ENCODE results near the gene C22orf15. TPM values are rescaled to one million over a fixed set of nuclear protein-coding genes. Genes with fewer than 3 reads are reported as not detected.

Gene C22orf15
- total RNA-seq, 1 donor, result 0.18 TPM

- DNase-seq (ENCODE audit: low read depth), result peak; percentile 69
- no peak overlapping the region for H3K4me3 ChIP-seq (ENCODE audit: low read depth, low read length)
- TF ChIP-seq, protein P1, sequence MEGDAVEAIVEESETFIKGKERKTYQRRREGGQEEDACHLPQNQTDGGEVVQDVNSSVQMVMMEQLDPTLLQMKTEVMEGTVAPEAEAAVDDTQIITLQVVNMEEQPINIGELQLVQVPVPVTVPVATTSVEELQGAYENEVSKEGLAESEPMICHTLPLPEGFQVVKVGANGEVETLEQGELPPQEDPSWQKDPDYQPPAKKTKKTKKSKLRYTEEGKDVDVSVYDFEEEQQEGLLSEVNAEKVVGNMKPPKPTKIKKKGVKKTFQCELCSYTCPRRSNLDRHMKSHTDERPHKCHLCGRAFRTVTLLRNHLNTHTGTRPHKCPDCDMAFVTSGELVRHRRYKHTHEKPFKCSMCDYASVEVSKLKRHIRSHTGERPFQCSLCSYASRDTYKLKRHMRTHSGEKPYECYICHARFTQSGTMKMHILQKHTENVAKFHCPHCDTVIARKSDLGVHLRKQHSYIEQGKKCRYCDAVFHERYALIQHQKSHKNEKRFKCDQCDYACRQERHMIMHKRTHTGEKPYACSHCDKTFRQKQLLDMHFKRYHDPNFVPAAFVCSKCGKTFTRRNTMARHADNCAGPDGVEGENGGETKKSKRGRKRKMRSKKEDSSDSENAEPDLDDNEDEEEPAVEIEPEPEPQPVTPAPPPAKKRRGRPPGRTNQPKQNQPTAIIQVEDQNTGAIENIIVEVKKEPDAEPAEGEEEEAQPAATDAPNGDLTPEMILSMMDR (IDR thresholded peaks at IDR 0.05; ENCODE audit: insufficient read depth, low read length), result no peak
Measured at GRCh38 chr22:23781511-23782183, 18.9 kb downstream of the C22orf15 start.

- no peak for DNase-seq (ENCODE audit: low read depth)
- TF ChIP-seq, protein P1 (IDR thresholded peaks at IDR 0.05; ENCODE audit: insufficient read depth, low read length), result no peak
- no peak overlapping the region for H3K4me3 ChIP-seq (ENCODE audit: low read depth, low read length)
Measured at GRCh38 chr22:23782252-23782651, 19.5 kb downstream of the C22orf15 start.

GRCh38 chr22:23782703-23783102 is 19.9 kb downstream of the C22orf15 start:
- TF ChIP-seq, protein P1 (IDR thresholded peaks at IDR 0.05; ENCODE audit: insufficient read depth, low read length), result no peak
- no peak for DNase-seq (ENCODE audit: low read depth)

GRCh38 chr22:23783265-23784150 is 20.7 kb downstream of the C22orf15 start:
- TF ChIP-seq, protein P1 (IDR thresholded peaks at IDR 0.05; ENCODE audit: insufficient read depth, low read length), result no peak
- H3K4me3 ChIP-seq (ENCODE audit: low read depth, low read length), result no peak overlapping the region
- no peak for DNase-seq (ENCODE audit: low read depth)

More at GRCh38 chr22:23782703-23783102, 19.9 kb downstream of the C22orf15 start:
- H3K4me3 ChIP-seq (ENCODE audit: low read depth, low read length), result no peak overlapping the region

DNA sequence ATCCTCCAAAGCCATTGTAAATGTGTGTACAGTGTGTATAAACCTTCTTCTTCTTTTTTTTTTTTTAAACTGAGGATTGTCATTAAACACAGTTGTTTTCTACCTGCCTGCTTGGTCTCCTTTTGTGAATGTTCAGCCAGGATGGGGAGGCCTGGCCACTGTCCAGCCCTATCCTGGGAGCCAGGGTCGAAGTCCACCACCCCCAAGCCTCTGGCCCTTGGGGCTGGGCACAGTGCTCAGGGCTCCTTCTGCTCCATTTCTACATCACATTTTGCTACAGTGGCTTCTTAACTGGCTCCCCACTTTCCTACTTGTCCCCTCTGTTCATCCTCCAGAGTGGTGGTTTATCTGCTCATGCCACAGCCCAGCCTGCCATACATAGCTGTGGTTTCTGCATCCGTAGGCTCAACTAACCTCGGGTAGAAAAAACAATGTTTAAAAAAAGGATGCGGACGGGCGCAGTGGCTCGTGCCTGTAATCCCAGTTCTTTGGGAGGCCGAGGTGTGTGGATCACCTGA is 21.5 kb downstream of the C22orf15 start:
- TF ChIP-seq, protein P1 (IDR thresholded peaks at IDR 0.05; ENCODE audit: insufficient read depth, low read length), result no peak
- no peak for DNase-seq (ENCODE audit: low read depth)
- no peak overlapping the region for H3K4me3 ChIP-seq (ENCODE audit: low read depth, low read length)

DNA sequence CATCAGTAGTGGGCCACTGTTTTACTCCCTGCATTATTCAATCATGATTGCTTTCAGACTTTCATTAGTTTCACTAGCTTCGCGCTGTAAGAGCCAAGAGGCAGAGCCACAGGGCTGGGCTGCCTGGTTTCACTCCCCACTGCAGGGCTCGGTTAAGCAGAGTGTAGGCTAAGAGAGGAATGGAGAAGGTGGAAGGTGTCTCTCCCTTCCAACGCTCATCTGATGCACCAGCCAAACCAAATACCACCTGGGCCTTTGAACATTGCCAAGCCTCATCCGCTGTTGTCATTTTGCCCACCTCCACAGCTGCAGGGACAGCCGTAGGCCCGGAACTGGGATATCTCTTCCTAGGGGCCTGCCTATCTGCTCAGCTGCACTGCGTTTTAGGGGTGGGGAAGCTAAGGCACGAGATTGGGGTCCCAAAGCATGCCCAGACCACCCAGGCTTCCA is 23.5 kb downstream of the C22orf15 start:
- peak; percentile 17 for DNase-seq (ENCODE audit: low read depth)
- TF ChIP-seq, protein P1 (IDR thresholded peaks at IDR 0.05; ENCODE audit: insufficient read depth, low read length), result no peak
- H3K4me3 ChIP-seq (ENCODE audit: low read depth, low read length), result peak overlapping the region; percentile 93
